B cell (primary cell): Measurements from ENCODE around the gene CATSPER3. TPM values are rescaled to one million over a fixed set of nuclear protein-coding genes. Genes with fewer than 3 reads are reported as not detected.

Source experiments
- ATAC-seq: fragments of 200-7000 bp; cut with Tn5 transposase; one replicate; pipeline ENCODE4 v1.10.0; 2021; ENCODE audit warnings: low read depth, mild to moderate bottlenecking, moderate number of reproducible peaks, moderate library complexity
- CTCF ChIA-PET: fragments of 350-600 bp; sonication (Branson Sonifier 250); formaldehyde crosslinking; loops from one replicate; lab custom pipeline; 2021; ENCODE audit warnings: antibody characterized with exemption, inconsistent platforms; lab: Charles Lee
- POLR2A ChIA-PET: fragments of 350-600 bp; sonication (Branson Sonifier 250); formaldehyde crosslinking; loops from one replicate; lab custom pipeline; 2021; ENCODE audit warnings: antibody characterized with exemption; lab: Charles Lee
- DNase-seq: peaks from one replicate; pipeline ENCODE4 v3.0.0; 2013
- H2AFZ ChIP-seq: 2 replicates; pipeline ENCODE4 v1.6.1; 2012; ENCODE audit warnings: mild to moderate bottlenecking, low read depth, low read length; ENCODE audit not compliant: insufficient read depth, poor library complexity, severe bottlenecking
- H3K27ac ChIP-seq, 2 donors: 1 replicate in 1 of 2; 2 replicates in 1 of 2; pipeline ENCODE4 v1.5.1; 2012 to 2013; ENCODE audit warnings: low read length in 2 of 2, mild to moderate bottlenecking in 2 of 2, moderate library complexity in 1 of 2
- H3K27me3 ChIP-seq, 4 experiments: fragments of 200-600 bp in 1 of 4; sonication (generic) in 1 of 4; replicated peaks in 1 of 4; 1 replicate in 2 of 4; 2 replicates in 2 of 4; pipeline versions ENCODE4 v1.6.1 to v1.7.0; 2013 to 2016; ENCODE audit warnings: low read length in 3 of 4, mild to moderate bottlenecking in 2 of 4, mixed read lengths in 1 of 4, moderate library complexity in 1 of 4; ENCODE audit not compliant: insufficient read depth in 4 of 4, control insufficient read depth in 3 of 4; ENCODE audit errors: control extremely low read depth in 1 of 4
- H3K36me3 ChIP-seq, 2 experiments: replicated peaks in 1 of 2; 1 replicate in 1 of 2; 2 replicates in 1 of 2; pipeline versions ENCODE4 v1.6.1 to v1.7.1; 2013; ENCODE audit warnings: low read length in 1 of 2; ENCODE audit not compliant: insufficient read depth in 2 of 2, control insufficient read depth in 1 of 2; ENCODE audit errors: control extremely low read depth in 1 of 2, extremely low read depth in 1 of 2
- H3K4me1 ChIP-seq, 2 donors: fragments of 200-600 bp in 1 of 2; sonication (generic) in 1 of 2; 1 replicate in 1 of 2; 2 replicates in 1 of 2; pipeline versions ENCODE4 v1.5.1 to v1.6.1; 2013 to 2017; ENCODE audit warnings: low read length in 2 of 2; ENCODE audit not compliant: control insufficient read depth in 2 of 2, insufficient read depth in 2 of 2
- H3K4me2 ChIP-seq: replicated peaks from 2 replicates; pipeline ENCODE3; 2012; ENCODE audit warnings: mild to moderate bottlenecking, low read depth, low read length; ENCODE audit not compliant: poor library complexity, severe bottlenecking
- H3K4me3 ChIP-seq, 5 experiments: fragments of 200-600 bp in 1 of 5; sonication (generic) in 1 of 5; 1 replicate in 3 of 5; 2 replicates in 2 of 5; pipeline versions ENCODE4 v1.5.1 to v1.7.0; 2011 to 2016; ENCODE audit warnings: low read length in 4 of 5, mild to moderate bottlenecking in 4 of 5, low read depth in 2 of 5, control low read depth in 1 of 5, moderate library complexity in 1 of 5; ENCODE audit not compliant: insufficient read depth in 1 of 5; ENCODE audit errors: control extremely low read depth in 1 of 5, extremely low read depth in 1 of 5
- H3K79me2 ChIP-seq: fragments of 200-600 bp; sonication (generic); one replicate; pipeline ENCODE4 v1.6.0; 2016; ENCODE audit warnings: low read length; ENCODE audit not compliant: control insufficient read depth, insufficient read depth
- H3K9ac ChIP-seq: fragments of 200-600 bp; sonication (generic); 2 replicates; pipeline ENCODE4 v1.6.1; 2017; ENCODE audit warnings: mild to moderate bottlenecking, low read length, moderate library complexity
- H3K9me3 ChIP-seq, 3 donors: one replicate each; pipeline versions ENCODE4 v1.6.1 to v1.7.1; 2013; ENCODE audit warnings: low read length in 2 of 3; ENCODE audit not compliant: control insufficient read depth in 2 of 3, insufficient read depth in 1 of 3; ENCODE audit errors: control extremely low read depth in 1 of 3
- H4K20me1 ChIP-seq: 2 replicates; pipeline ENCODE4 v1.6.0; 2012; ENCODE audit warnings: mild to moderate bottlenecking, low read length; ENCODE audit not compliant: insufficient read depth, control insufficient read depth, poor library complexity, severe bottlenecking
- H3K27ac Mint-ChIP-seq: one replicate; pipeline ENCODE4 v1.8.0; 2021; ENCODE audit warnings: mixed read lengths
- H3K27me3 Mint-ChIP-seq: one replicate; pipeline ENCODE4 v1.8.0; 2021; ENCODE audit warnings: mixed read lengths
- H3K4me1 Mint-ChIP-seq: one replicate; pipeline ENCODE4 v1.8.0; 2021; ENCODE audit warnings: mixed read lengths
- H3K4me3 Mint-ChIP-seq: one replicate; pipeline ENCODE4 v1.8.0; 2021; ENCODE audit warnings: mixed read lengths
- H3K9me3 Mint-ChIP-seq: one replicate; pipeline ENCODE4 v1.8.0; 2022; ENCODE audit warnings: mixed read lengths; ENCODE audit not compliant: insufficient read depth
- CTCF ChIP-seq: fragments of 200-600 bp; IDR thresholded peaks from one replicate; pipeline ENCODE4 v1.8.0; 2022; ENCODE audit warnings: antibody characterized with exemption, mild to moderate bottlenecking
- EZH2 ChIP-seq: IDR thresholded peaks from 2 replicates; pipeline ENCODE4 v1.6.1; 2012; ENCODE audit warnings: borderline replicate concordance, low read depth, mild to moderate bottlenecking, moderate library complexity, low read length; ENCODE audit not compliant: insufficient read depth, poor library complexity, severe bottlenecking
- WGBS: methylation state at CpG from one replicate; pipeline ENCODE4 v1.1.5; 2013; ENCODE audit warnings: missing lambda C conversion rate; ENCODE audit not compliant: insufficient coverage; 5-methylcytosine and 5-hydroxymethylcytosine counted together
- intact Hi-C: fragments of 100-400 bp; cut with micrococcal nuclease; formaldehyde crosslinking; loops from one replicate; pipeline ENCODE4 v1.10.0; 2022
- polyA plus RNA-seq: library from polyadenylated mRNA; depleted of rRNA; stranded (reverse); fragments of >200 nt; gene quantifications from 2 replicates; pipeline ENCODE4 v1.2.3, GENCODE V29; 2012
- total RNA-seq, 2 donors: library from RNA; stranded (reverse); fragments of 120-200 nt in 1 of 2; gene quantifications; 1 replicate in 1 of 2; 2 replicates in 1 of 2; pipeline versions ENCODE4 v1.2.3 to v1.2.4, GENCODE V29; 2013 to 2022

CATSPER3 gene
- total and polyA plus RNA-seq, 2 donors (not counting 1 experiment from before 2014, with no cell fraction given) = 0.79 to 1.3 TPM

GRCh38 chr5:134935711-134936602, 31.8 kb upstream of the CATSPER3 start:
- DNase-seq (no peak), ATAC-seq (no peak)
- H3K4me3 ChIP-seq = no peak overlapping the region
- no peaks in the 10 kb centered on the region for H3K79me2 ChIP-seq
- intact Hi-C loops = no loop called here
- CTCF ChIA-PET = no interaction called here
- H2AFZ ChIP-seq = no peak overlapping the region
- H3K4me1 Mint-ChIP-seq = no peaks in the 10 kb centered on the region
- peaks cover 0 to 33% of the 10 kb centered on the region in 2 experiments for H3K36me3 ChIP-seq
- no peaks in the 10 kb centered on the region for H3K27me3 Mint-ChIP-seq
- H4K20me1 ChIP-seq = no peaks in the 10 kb centered on the region
- H3K27ac ChIP-seq = no peak overlapping the region
- H3K4me1 ChIP-seq = no peaks in the 10 kb centered on the region
- no peaks in the 10 kb centered on the region for H3K9me3 Mint-ChIP-seq
- over 99% methylated on average over 8 of the region's 12 CpGs for WGBS
- no peak overlapping the region for H3K9ac ChIP-seq
- H3K27ac Mint-ChIP-seq = no peak overlapping the region
- no peak overlapping the region for H3K4me2 ChIP-seq
- H3K4me3 Mint-ChIP-seq = no peak overlapping the region
- H3K27me3 ChIP-seq = no peaks in the 10 kb centered on the region
- H3K9me3 ChIP-seq = no peaks in the 10 kb centered on the region
- TF ChIP-seq CTCF (no peak), EZH2 (no peak)
- POLR2A ChIA-PET = no interaction called here

GRCh38 chr5:134937526-134937925, 30.2 kb upstream of the CATSPER3 start:
- Histone ChIP-seq H3K4me2 (no peak overlapping the region), H3K9ac (no peak overlapping the region), H3K27me3 (no peaks in the 10 kb centered on the region), H3K79me2 (no peaks in the 10 kb centered on the region), H3K4me3 (no peak overlapping the region), H2AFZ (no peak overlapping the region), H3K36me3 (peaks cover 0 to 23% of the 10 kb centered on the region in 2 experiments), H4K20me1 (no peaks in the 10 kb centered on the region), H3K4me1 (no peaks in the 10 kb centered on the region), H3K27ac (no peak overlapping the region), H3K9me3 (no peaks in the 10 kb centered on the region)
- Mint-ChIP-seq H3K27me3 (no peaks in the 10 kb centered on the region), H3K9me3 (no peaks in the 10 kb centered on the region), H3K4me3 (no peak overlapping the region), H3K4me1 (no peaks in the 10 kb centered on the region), H3K27ac (no peak overlapping the region)
- DNase-seq (no peak), ATAC-seq (no peak)
- WGBS = over 99% methylated on average over 7 of the region's 8 CpGs
- TF ChIP-seq EZH2 (no peak), CTCF (no peak)
- POLR2A ChIA-PET = no interaction called here
- CTCF ChIA-PET = interaction anchor here (0.6 kb wide), 1 partner anchor 153 kb away, joined by 3 read pairs; no protein-coding TSS in a partner anchor
- intact Hi-C loops = no loop called here
